Pulmonary artery endothelial cell (primary cell): Measurements from ENCODE around the gene ENPP7. TPM values are rescaled to one million over a fixed set of nuclear protein-coding genes. Genes with fewer than 3 reads are reported as not detected.

Experiments used
- DNase-seq: peaks from one replicate; pipeline ENCODE4 v3.0.0-alpha.2; 2011; ENCODE audit warnings: low read depth, low spot score
- total RNA-seq: library from RNA; depleted of rRNA; stranded (reverse); fragments of >200 nt; gene quantifications from 2 replicates; pipeline ENCODE4 v1.2.3, GENCODE V29; 2014

ENPP7 gene
- total RNA-seq, 1 donor from 2014 or later, result not detected

- DNase-seq, result no peak
These were observed 46.6 kb downstream of the ENPP7 start for GRCh38 chr17:79777120-79777893.

DNA sequence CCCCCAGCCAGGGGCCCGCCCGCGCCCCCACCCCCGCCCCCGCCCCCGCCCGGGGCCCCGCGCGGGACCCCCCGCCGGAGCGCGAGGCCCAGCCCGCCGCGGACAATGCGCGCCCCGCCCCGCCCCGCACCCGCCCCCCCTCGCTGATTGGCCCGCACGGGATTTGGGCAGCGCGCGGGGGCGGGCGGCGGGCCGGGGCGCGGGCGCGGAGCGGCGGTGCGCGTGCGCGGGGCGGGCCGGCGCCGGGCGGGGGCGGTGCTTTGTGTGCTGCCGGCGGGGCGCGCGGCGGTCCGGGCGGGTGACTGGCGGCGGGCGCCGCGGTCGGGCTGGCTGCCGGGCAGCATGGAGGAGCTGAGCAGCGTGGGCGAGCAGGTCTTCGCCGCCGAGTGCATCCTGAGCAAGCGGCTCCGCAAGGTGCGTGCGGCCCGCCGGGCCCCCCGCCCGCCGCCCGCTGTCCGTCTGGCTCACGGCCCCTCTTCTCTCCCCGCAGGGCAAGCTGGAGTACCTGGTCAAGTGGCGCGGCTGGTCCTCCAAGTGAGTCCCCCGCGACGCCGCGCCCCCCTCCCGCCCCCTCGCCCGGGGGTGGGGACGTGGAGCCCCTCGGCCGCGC, 47.3 kb downstream of the ENPP7 start, which contains the start of gene CBX2:
CBX2 (plus strand) TSS at position 255 of the 610 bp plus-strand sequence; CDS start at position 343, 88 bp downstream.
- no peak for DNase-seq

DNA sequence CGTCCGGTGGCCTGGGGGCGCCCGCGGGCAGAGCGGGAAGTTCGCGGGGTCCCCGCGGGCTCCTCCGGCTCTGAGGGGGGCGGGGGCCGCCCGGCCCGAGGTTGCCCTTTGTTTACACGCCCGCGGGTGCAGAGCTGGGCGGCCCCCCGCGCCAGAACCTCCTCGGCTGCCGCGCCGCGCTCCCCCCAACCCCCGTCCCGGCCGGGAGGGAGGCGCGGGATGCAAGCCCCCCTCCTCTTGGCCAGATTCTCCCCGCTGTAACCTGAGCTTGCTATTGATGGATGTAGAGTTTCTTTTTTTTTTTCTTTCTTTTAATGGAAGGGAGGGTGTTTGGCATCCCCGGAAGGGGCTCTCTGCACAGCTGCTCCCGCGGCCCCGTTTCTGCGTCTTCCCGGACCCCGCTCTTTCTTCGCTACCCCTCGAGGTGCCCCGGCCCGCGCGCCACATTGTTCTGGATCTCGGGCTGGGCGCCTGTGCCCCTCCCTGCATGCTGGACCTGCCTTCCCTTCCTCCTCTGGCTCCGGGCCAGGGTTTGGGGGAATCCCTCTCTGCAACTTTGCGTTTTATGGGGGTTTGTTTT, 47.9 kb downstream of the ENPP7 start:
- no peak for DNase-seq

GRCh38 chr17:79779084-79779529, 48.4 kb downstream of the ENPP7 start:
- no peak for DNase-seq

- no peak for DNase-seq
These were observed 49.1 kb downstream of the ENPP7 start for GRCh38 chr17:79779661-79780365.

GRCh38 chr17:79781012-79781650, 50.4 kb downstream of the ENPP7 start:
- no peak for DNase-seq

DNA sequence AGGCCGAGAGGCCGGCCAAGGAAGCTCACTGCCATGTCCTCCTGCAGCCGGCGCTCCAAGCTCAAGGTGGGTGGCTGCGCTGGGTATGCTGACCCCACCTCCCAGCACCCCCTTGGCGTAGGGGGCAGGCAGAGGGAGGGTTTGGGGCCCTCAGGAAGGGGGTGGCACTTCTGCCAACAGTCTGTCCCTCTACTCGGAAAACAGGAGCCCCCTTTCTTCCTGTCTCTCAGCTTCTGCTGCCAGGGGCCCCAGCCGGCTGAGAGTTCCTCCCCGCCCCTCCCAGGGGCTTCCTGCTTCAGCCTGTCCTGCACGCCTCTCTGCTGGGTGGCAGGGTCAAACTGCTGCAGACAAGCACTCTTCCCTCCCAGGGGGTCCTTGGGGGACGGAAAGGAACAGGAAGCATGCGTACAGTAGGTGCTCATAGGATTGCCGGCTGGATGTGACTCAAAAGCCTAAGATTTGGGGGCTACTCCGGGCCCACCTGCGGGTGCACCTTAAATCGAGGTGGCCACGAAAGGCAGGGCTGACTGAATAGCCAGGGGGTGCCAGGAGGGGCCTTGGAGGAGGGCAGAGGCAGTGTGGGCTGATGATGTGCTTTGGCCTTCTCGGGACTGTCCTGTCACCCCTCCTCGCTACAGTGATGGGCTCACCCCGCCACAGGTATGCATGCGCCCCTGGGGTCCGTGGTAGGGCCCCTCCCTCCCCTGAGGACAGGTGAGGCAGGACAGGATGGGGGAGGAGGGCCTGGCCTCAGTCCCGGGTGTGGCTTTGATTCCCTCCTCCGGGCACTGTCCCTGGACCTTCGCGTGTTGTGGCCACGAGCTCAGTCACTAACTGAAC, 51.2 kb downstream of the ENPP7 start:
- no peak for DNase-seq

GRCh38 chr17:79783891-79784290, 53.1 kb downstream of the ENPP7 start:
- no peak for DNase-seq

DNA sequence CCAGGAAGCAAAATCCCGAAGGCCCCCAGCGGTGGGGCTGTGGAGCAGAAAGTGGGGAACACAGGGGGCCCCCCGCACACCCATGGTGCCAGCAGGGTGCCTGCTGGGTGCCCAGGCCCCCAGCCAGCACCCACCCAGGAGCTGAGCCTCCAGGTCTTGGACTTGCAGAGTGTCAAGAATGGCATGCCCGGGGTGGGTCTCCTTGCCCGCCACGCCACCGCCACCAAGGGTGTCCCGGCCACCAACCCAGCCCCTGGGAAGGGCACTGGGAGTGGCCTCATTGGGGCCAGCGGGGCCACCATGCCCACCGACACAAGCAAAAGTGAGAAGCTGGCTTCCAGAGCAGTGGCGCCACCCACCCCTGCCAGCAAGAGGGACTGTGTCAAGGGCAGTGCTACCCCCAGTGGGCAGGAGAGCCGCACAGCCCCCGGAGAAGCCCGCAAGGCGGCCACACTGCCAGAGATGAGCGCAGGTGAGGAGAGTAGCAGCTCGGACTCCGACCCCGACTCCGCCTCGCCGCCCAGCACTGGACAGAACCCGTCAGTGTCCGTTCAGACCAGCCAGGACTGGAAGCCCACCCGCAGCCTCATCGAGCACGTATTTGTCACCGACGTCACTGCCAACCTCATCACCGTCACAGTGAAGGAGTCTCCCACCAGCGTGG, 53.7 kb downstream of the ENPP7 start:
- no peak for DNase-seq

GRCh38 chr17:79785017-79785899, 54.5 kb downstream of the ENPP7 start:
- no peak for DNase-seq

DNA sequence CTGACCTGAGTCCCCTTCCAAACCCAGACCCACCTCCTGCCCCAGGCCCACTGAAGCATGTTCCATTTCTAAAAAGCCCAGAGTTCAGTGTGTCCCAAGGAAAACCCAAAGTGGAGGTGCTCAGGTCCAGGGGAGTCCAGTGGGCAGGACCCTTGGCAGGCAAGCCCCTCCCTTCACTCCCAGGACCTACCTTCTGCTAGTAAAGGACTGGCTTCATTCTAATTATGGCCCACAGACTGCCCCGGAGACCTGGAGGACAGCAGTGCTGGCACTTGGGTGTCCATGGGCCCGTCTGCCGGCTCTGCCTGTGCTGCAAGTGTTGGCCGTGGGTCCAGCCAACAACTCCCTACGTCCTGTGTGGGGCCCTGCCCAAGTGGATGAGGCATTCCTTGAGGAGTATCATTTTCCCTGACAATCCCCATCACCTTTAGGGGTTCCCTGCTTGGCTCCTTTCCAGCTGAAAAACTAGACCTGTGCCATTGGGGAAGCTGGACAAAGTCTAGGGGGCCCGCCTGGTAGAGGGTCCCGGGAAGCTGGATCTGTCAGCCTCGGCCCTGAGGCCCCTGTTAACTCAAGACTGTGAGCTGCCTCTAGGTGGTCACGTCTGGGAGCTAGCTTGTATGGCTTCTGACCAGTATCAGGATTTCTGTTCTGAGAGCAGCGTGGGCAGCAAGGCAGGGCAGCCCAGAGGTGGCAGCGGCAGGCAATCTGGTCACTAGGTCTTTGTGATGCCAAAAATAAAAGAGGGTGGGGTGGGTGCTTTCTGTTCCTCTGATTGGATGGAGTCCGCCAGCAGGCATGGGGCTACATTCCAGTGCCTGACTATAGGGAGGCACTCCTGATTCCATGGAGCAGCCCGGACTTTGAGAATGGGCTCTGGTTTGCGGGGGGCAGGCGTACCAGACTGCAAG, 55.4 kb downstream of the ENPP7 start:
- DNase-seq, result no peak

- DNase-seq, result no peak
These were observed 56.3 kb downstream of the ENPP7 start for GRCh38 chr17:79786930-79787643.

DNA sequence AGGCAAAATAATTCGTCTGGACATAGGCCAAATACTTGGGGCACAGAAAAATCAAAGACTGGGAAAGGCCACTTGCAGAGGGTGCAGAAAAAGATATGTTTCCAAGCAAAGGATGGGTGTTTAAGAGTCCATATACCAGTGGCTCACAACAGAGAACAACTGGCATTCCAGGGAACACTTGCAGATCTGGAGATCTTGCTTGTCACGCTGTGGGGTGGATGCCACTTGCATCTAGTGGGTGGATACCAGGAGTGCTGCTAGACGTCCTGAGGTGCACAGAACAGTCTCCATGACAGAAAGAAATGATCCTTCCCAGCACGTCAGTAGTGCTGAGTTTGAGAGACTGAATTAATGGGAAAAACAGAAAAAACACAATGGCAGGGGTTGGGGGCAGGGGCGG, 57.7 kb downstream of the ENPP7 start:
- no peak for DNase-seq

- DNase-seq, result no peak
These were observed 58.5 kb downstream of the ENPP7 start for GRCh38 chr17:79788989-79789942.

GRCh38 chr17:79789943-79790804, 59.4 kb downstream of the ENPP7 start:
- no peak for DNase-seq
